H1 (cell line): ENCODE data around the gene RAB35. TPM values are rescaled to one million over a fixed set of nuclear protein-coding genes. Genes with fewer than 3 reads are reported as not detected.

Experiments used
- CTCF ChIA-PET: fragments of 300-600 bp; sonication (Branson Sonifier 250); formaldehyde crosslinking; loops from one replicate; lab custom pipeline; 2021; ENCODE audit not compliant: partially characterized antibody; lab: Charles Lee
- POLR2A ChIA-PET: fragments of 300-600 bp; sonication (Branson Sonifier 250); formaldehyde crosslinking; loops from one replicate; lab custom pipeline; 2021; ENCODE audit warnings: inconsistent platforms; ENCODE audit not compliant: partially characterized antibody; lab: Charles Lee
- DNase-seq, 2 experiments: peaks; one replicate each; pipeline versions ENCODE4 v3.0.0 to v3.0.0-alpha.2; 2010 to 2022; ENCODE audit warnings: low spot score in 2 of 2, low read depth in 1 of 2, mixed read lengths in 1 of 2
- FAIRE-seq: peaks from 2 replicates; lab custom pipeline; 2011; peaks lifted over from hg19 to GRCh38; lab: Jason Lieb, UNC
- H2AFZ ChIP-seq: 2 replicates; pipeline ENCODE4 v1.8.1; 2012; ENCODE audit warnings: low read length, inconsistent platforms
- H2AK5ac ChIP-seq: 2 replicates; pipeline ENCODE4 v1.6.1; 2013; ENCODE audit warnings: low read depth, low read length
- H2BK120ac ChIP-seq: replicated peaks from 2 replicates; pipeline ENCODE3; 2013; ENCODE audit warnings: low read depth, low read length, inconsistent platforms
- H2BK12ac ChIP-seq: 2 replicates; pipeline ENCODE4 v1.6.1; 2013; ENCODE audit warnings: low read depth, low read length
- H2BK15ac ChIP-seq: 2 replicates; pipeline ENCODE4 v1.6.1; 2013; ENCODE audit warnings: low read length
- H2BK20ac ChIP-seq: 2 replicates; pipeline ENCODE4 v1.6.1; 2013; ENCODE audit warnings: low read length
- H2BK5ac ChIP-seq: 2 replicates; pipeline ENCODE4 v1.6.1; 2013; ENCODE audit warnings: low read depth, low read length
- H3K14ac ChIP-seq: 2 replicates; pipeline ENCODE4 v1.6.1; 2013; ENCODE audit warnings: inconsistent platforms; ENCODE audit not compliant: insufficient read length
- H3K18ac ChIP-seq: 2 replicates; pipeline ENCODE4 v1.6.1; 2013; ENCODE audit warnings: low read length; ENCODE audit errors: extremely low read depth
- H3K23ac ChIP-seq: 2 replicates; pipeline ENCODE4 v1.6.1; 2013; ENCODE audit warnings: inconsistent platforms; ENCODE audit not compliant: insufficient read length
- H3K23me2 ChIP-seq: 2 replicates; pipeline ENCODE4 v1.6.1; 2013; ENCODE audit warnings: low read depth, low read length
- H3K27ac ChIP-seq: 2 replicates; pipeline ENCODE4 v1.6.1; 2011; ENCODE audit warnings: low read depth, low read length, inconsistent platforms
- H3K27me3 ChIP-seq, 4 experiments: replicated peaks in 1 of 4; 1 replicate in 1 of 4; 2 replicates in 3 of 4; pipeline versions ENCODE4 v1.6.1 to v1.8.1; 2011 to 2013; ENCODE audit warnings: low read length in 3 of 4, mild to moderate bottlenecking in 3 of 4, inconsistent platforms in 2 of 4, mixed read lengths in 2 of 4, moderate library complexity in 1 of 4; ENCODE audit not compliant: control insufficient read depth in 3 of 4, insufficient read depth in 3 of 4; ENCODE audit errors: extremely low read depth in 1 of 4
- H3K36me3 ChIP-seq, 4 experiments: 2 replicates each; pipeline versions ENCODE4 v1.6.1 to v1.8.1; 2011 to 2013; ENCODE audit warnings: mild to moderate bottlenecking in 4 of 4, low read length in 3 of 4, moderate library complexity in 2 of 4, control low read depth in 1 of 4, inconsistent platforms in 1 of 4; ENCODE audit not compliant: insufficient read depth in 4 of 4, control insufficient read depth in 2 of 4
- H3K4ac ChIP-seq: replicated peaks from 2 replicates; pipeline ENCODE3; 2013; ENCODE audit warnings: low read length, low read depth, mixed read lengths, inconsistent platforms; ENCODE audit not compliant: insufficient read length
- H3K4me1 ChIP-seq, 4 experiments: replicated peaks in 1 of 4; 1 replicate in 1 of 4; 2 replicates in 3 of 4; pipeline versions ENCODE4 v1.6.1 to v1.8.1; 2011 to 2013; ENCODE audit warnings: low read length in 3 of 4, inconsistent platforms in 2 of 4, mixed read lengths in 1 of 4; ENCODE audit not compliant: insufficient read depth in 4 of 4, control insufficient read depth in 3 of 4
- H3K4me2 ChIP-seq, 2 experiments: 2 replicates each; pipeline versions ENCODE4 v1.6.1 to v1.8.1; 2011 to 2013; ENCODE audit warnings: low read depth in 2 of 2, low read length in 2 of 2, control low read depth in 1 of 2, inconsistent platforms in 1 of 2, mild to moderate bottlenecking in 1 of 2; ENCODE audit not compliant: insufficient read depth in 1 of 2
- H3K4me3 ChIP-seq, 4 experiments: fragments of 200-600, 300-600 bp in 1 of 4; sonication (generic), shearing (Covaris generic), sonication (Bioruptor Twin) in 1 of 4; 2 replicates each; pipeline versions ENCODE4 v1.5.1 to v1.8.1; 2011 to 2016; ENCODE audit warnings: low read length in 4 of 4, low read depth in 3 of 4, control low read depth in 2 of 4, inconsistent platforms in 2 of 4, mild to moderate bottlenecking in 2 of 4, mixed read lengths in 1 of 4, moderate library complexity in 1 of 4; ENCODE audit not compliant: insufficient read depth in 2 of 4; ENCODE audit errors: extremely low read depth in 1 of 4
- H3K56ac ChIP-seq: replicated peaks from 2 replicates; pipeline ENCODE3; 2013; ENCODE audit warnings: low read depth, mild to moderate bottlenecking, mixed read lengths, low read length, inconsistent platforms; ENCODE audit not compliant: insufficient read length
- H3K79me1 ChIP-seq: 2 replicates; pipeline ENCODE4 v1.6.1; 2013; ENCODE audit warnings: low read depth, low read length, control low read depth
- H3K79me2 ChIP-seq, 2 experiments: 2 replicates each; pipeline versions ENCODE4 v1.6.1 to v1.8.1; 2012 to 2013; ENCODE audit warnings: low read length in 2 of 2, mild to moderate bottlenecking in 2 of 2, inconsistent platforms in 1 of 2; ENCODE audit not compliant: insufficient read depth in 2 of 2, control insufficient read depth in 1 of 2
- H3K9ac ChIP-seq, 4 experiments: replicated peaks in 1 of 4; 1 replicate in 1 of 4; 2 replicates in 3 of 4; pipeline versions ENCODE4 v1.6.1 to v1.8.1; 2011 to 2013; ENCODE audit warnings: low read depth in 3 of 4, low read length in 3 of 4, control low read depth in 2 of 4, mild to moderate bottlenecking in 2 of 4, moderate library complexity in 2 of 4, inconsistent platforms in 1 of 4; ENCODE audit errors: extremely low read depth in 1 of 4
- H3K9me3 ChIP-seq, 2 experiments: 2 replicates each; pipeline versions ENCODE4 v1.6.1 to v1.8.1; 2012 to 2013; ENCODE audit warnings: mild to moderate bottlenecking in 2 of 2, moderate library complexity in 2 of 2, control low read depth in 1 of 2, inconsistent platforms in 1 of 2, low read depth in 1 of 2, low read length in 1 of 2, mixed read lengths in 1 of 2; ENCODE audit not compliant: insufficient read depth in 2 of 2
- H4K20me1 ChIP-seq, 2 experiments: replicated peaks in 1 of 2; 2 replicates each; pipeline versions ENCODE3 to v1.8.1; 2011 to 2013; ENCODE audit warnings: inconsistent platforms in 2 of 2, low read length in 2 of 2, mild to moderate bottlenecking in 1 of 2; ENCODE audit not compliant: insufficient read depth in 2 of 2, control insufficient read depth in 1 of 2
- H4K5ac ChIP-seq: 2 replicates; pipeline ENCODE4 v1.6.1; 2013; ENCODE audit warnings: low read length, low read depth, mixed read lengths, inconsistent platforms; ENCODE audit not compliant: insufficient read length
- H4K8ac ChIP-seq: 2 replicates; pipeline ENCODE4 v1.8.0; 2013; ENCODE audit warnings: mild to moderate bottlenecking, moderate library complexity, low read length, inconsistent platforms; ENCODE audit not compliant: insufficient read depth; ENCODE audit errors: extremely low read depth
- H4K91ac ChIP-seq: replicated peaks from 2 replicates; pipeline ENCODE3; 2013; ENCODE audit warnings: low read length, mixed read lengths, inconsistent platforms; ENCODE audit not compliant: insufficient read length
- ASH2L ChIP-seq: fragments of 200-600, 300-600 bp; sonication (generic); IDR thresholded peaks from one replicate; pipeline ENCODE4 v1.7.1; 2017; ENCODE audit warnings: low read length
- BACH1 ChIP-seq: IDR thresholded peaks from 2 replicates; pipeline ENCODE4 v1.6.1; 2012; ENCODE audit warnings: low read length, improper control_type of control experiment
- BRCA1 ChIP-seq: IDR thresholded peaks from 2 replicates; pipeline ENCODE4 v1.6.1; 2012; ENCODE audit warnings: low read depth, low read length, improper control_type of control experiment
- CBX5 ChIP-seq: fragments of 300-800, 300-1000 bp; sonication (generic); IDR thresholded peaks from 2 replicates; pipeline ENCODE4 v1.7.1; 2016; ENCODE audit warnings: antibody characterized with exemption, low read length, low read depth
- CEBPB ChIP-seq: IDR thresholded peaks from 2 replicates; pipeline ENCODE4 v1.6.1; 2012; ENCODE audit warnings: low read depth, low read length
- EZH2 ChIP-seq: fragments of 200-600 bp; sonication (generic); IDR thresholded peaks from 2 replicates; pipeline ENCODE4 v1.7.1; 2012; ENCODE audit warnings: low read depth, mild to moderate bottlenecking, moderate library complexity, low read length, inconsistent platforms; ENCODE audit not compliant: severe bottlenecking
- HDAC2 ChIP-seq, 2 experiments: fragments of 300-600 bp in 1 of 2; sonication (generic) in 1 of 2; IDR thresholded peaks; 2 replicates each; pipeline ENCODE4 v1.6.1; 2011 to 2012; ENCODE audit warnings: low read depth in 2 of 2, low read length in 2 of 2, mild to moderate bottlenecking in 2 of 2, moderate library complexity in 2 of 2, borderline replicate concordance in 1 of 2, inconsistent platforms in 1 of 2
- KDM1A ChIP-seq: fragments of 200-600, 300-600 bp; sonication (generic); IDR thresholded peaks from 2 replicates; pipeline ENCODE4 v1.7.1; 2016; ENCODE audit warnings: mild to moderate bottlenecking, low read length, borderline replicate concordance
- KDM4A ChIP-seq: IDR thresholded peaks from one replicate; pipeline ENCODE4 v1.7.1; 2012; ENCODE audit warnings: low read depth, mild to moderate bottlenecking, moderate library complexity, low read length, inconsistent platforms; ENCODE audit not compliant: severe bottlenecking
- KDM5A ChIP-seq: fragments of 200-600 bp; IDR thresholded peaks from 2 replicates; pipeline ENCODE4 v1.7.1; 2012; ENCODE audit warnings: mild to moderate bottlenecking, low read length, inconsistent platforms, mixed read lengths
- MAFK ChIP-seq: IDR thresholded peaks from 2 replicates; pipeline ENCODE4 v1.6.1; 2012; ENCODE audit warnings: low read depth, mild to moderate bottlenecking, improper control_type of control experiment, low read length
- PHF8 ChIP-seq: fragments of 200-600 bp; sonication (generic); conservative IDR thresholded peaks from 2 replicates; pipeline ENCODE4 v1.7.1; 2012; ENCODE audit warnings: low read depth, mild to moderate bottlenecking, inconsistent platforms, low read length, moderate library complexity
- RNF2 ChIP-seq: fragments of 200-900, 300-1000 bp; sonication (generic); IDR thresholded peaks from 2 replicates; pipeline ENCODE4 v1.7.1; 2016; ENCODE audit warnings: borderline replicate concordance, low read depth, mild to moderate bottlenecking, antibody characterized with exemption, low read length; ENCODE audit not compliant: poor library complexity, severe bottlenecking; ENCODE audit errors: missing control alignments
- SP4 ChIP-seq: IDR thresholded peaks from 2 replicates; pipeline ENCODE4 v1.6.1; 2012; ENCODE audit warnings: low read length, inconsistent platforms
- YY1 ChIP-seq: IDR thresholded peaks from 2 replicates; pipeline ENCODE4 v1.6.1; 2011; ENCODE audit warnings: low read depth, mild to moderate bottlenecking, low read length
- WGBS, 2 experiments: shearing (Covaris generic) in 1 of 2; methylation state at CpG; one replicate each; pipeline versions ENCODE4 v1.1.6 to v1.1.7; 2013 to 2015; ENCODE audit warnings: low lambda C conversion rate in 2 of 2, mixed read lengths in 2 of 2, inconsistent platforms in 1 of 2, low coverage in 1 of 2, missing lambda C conversion rate in 1 of 2; ENCODE audit not compliant: insufficient replicate concordance in 2 of 2, insufficient coverage in 1 of 2, insufficient read length in 1 of 2; ENCODE audit errors: extremely low coverage in 1 of 2, missing lambda C conversion rate in 1 of 2; 5-methylcytosine and 5-hydroxymethylcytosine counted together
- polyA plus RNA-seq, 7 experiments: library from polyadenylated mRNA; depleted of rRNA in 3 of 7; stranded (reverse) in 5 of 7; unstranded in 2 of 7; fragments of >200 nt in 5 of 7; fragments of 200-250 nt in 2 of 7; gene quantifications; 1 replicate in 5 of 7; 2 replicates in 1 of 7; 4 replicates in 1 of 7; pipeline versions ENCODE4 v1.2.1 to v1.2.3, GENCODE V29; 2011 to 2013; ENCODE audit warnings: missing spikeins in 2 of 7, mixed read lengths in 2 of 7
- total RNA-seq: library from RNA; stranded (reverse); fragmentation: NEBNext Ultra II Directional; extraction: Animal tissue kit (Norgen Biotek cat#: 25700); gene quantifications from 2 replicates; pipeline ENCODE4 v1.2.1, GENCODE V29; 2021

RAB35 gene
- total and polyA plus RNA-seq, 2 of the 8 experiments (the other 6 are each of a cell fraction or from before 2014, with no cell fraction given): 33.4 to 39.0 TPM

GRCh38 chr12:120076651-120077050, 39.9 kb downstream of the RAB35 start:
- Histone ChIP-seq H3K79me2 (no peaks in the 10 kb centered on the region), H2BK120ac (no peak overlapping the region), H3K18ac (no peak overlapping the region), H2AK5ac (no peak overlapping the region), H2BK12ac (no peak overlapping the region), H2BK15ac (no peak overlapping the region), H3K23me2 (no peaks in the 10 kb centered on the region), H3K56ac (no peak overlapping the region), H3K9ac (no peak overlapping the region), H4K5ac (no peak overlapping the region), H4K20me1 (peaks cover 0 to 2% of the 10 kb centered on the region in 2 experiments), H3K4me1 (no peaks in the 10 kb centered on the region), H3K4me3 (no peak overlapping the region), H3K9me3 (no peaks in the 10 kb centered on the region), H2BK20ac (no peak overlapping the region), H3K79me1 (no peaks in the 10 kb centered on the region), H3K14ac (no peak overlapping the region), H3K23ac (no peak overlapping the region), H4K8ac (no peak overlapping the region), H3K36me3 (no peaks in the 10 kb centered on the region; a peak in 1 of 8 replicates), H3K27ac (no peak overlapping the region), H3K27me3 (no peaks in the 10 kb centered on the region), H3K4me2 (no peak overlapping the region), H2BK5ac (peak overlapping the region; percentile 71; the same call in 1 of the 2 replicates), H2AFZ (no peak overlapping the region), H4K91ac (no peak overlapping the region), H3K4ac (no peak overlapping the region)
- FAIRE-seq (no peak), DNase-seq (no peak)
- CTCF ChIA-PET: no interaction called here
- POLR2A ChIA-PET: no interaction called here
- 88% methylated on average over 6 of the region's 6 CpGs; no CpG with 5 or more reads in 1 of the 2 experiments for WGBS, 2 experiments
- TF ChIP-seq KDM4A (no peak), BACH1 (no peak), YY1 (no peak), KDM5A (no peak), SP4 (no peak), MAFK (no peak), CEBPB (no peak), CBX5 (no peak), EZH2 (no peak), HDAC2 (IDR thresholded peaks at IDR 0.05; ENCODE audit: borderline replicate concordance in 1 of 2, low read depth in 2 of 2, low read length in 2 of 2) (no peak), PHF8 (no peak), KDM1A (no peak), ASH2L (no peak), RNF2 (no peak), BRCA1 (no peak)
